Measurements from ENCODE around the gene OPALIN. TPM values are rescaled to one million over a fixed set of nuclear protein-coding genes. Genes with fewer than 3 reads are reported as not detected.
A peak's percentile ranks its signal among the peaks of the same experiment; 100 is the strongest.

Gene OPALIN
- total and polyA plus RNA-seq, 12 donors: not detected

- DNase-seq: no peak
- Histone ChIP-seq H3K9me3 (replicated peaks in 1 of 3) (no peaks in the 10 kb centered on the region), H3K27ac (no peak overlapping the region), H3K4me3 (no peak overlapping the region), H3K36me3 (replicated peaks in 1 of 2) (no peaks in the 10 kb centered on the region), H3K4me1 (replicated peaks in 1 of 2) (no peaks in the 10 kb centered on the region), H3K27me3 (peaks cover 6% of the 10 kb centered on the region)
- WGBS, 4 donors: 60 to 80% (median 73%) methylated on average over 2 of the region's 2 CpGs
- TF ChIP-seq POLR2A (IDR thresholded peaks at IDR 0.05) (no peak), CTCF (IDR thresholded peaks at IDR 0.05) (no peak)
- intact Hi-C loops (cut with DNase I): no loop called here
Measured at GRCh38 chr10:96387161-96387560, 28.4 kb upstream of the OPALIN start.

GRCh38 chr10:96384506-96384905 is 25.7 kb upstream of the OPALIN start:
- no peak for DNase-seq
- H3K4me3 ChIP-seq: no peak overlapping the region
- no peaks in the 10 kb centered on the region for H3K4me1 ChIP-seq (replicated peaks in 1 of 2)
- H3K27ac ChIP-seq: no peak overlapping the region
- TF ChIP-seq CTCF (IDR thresholded peaks at IDR 0.05) (no peak), POLR2A (IDR thresholded peaks at IDR 0.05) (no peak)
- no peaks in the 10 kb centered on the region for H3K36me3 ChIP-seq (replicated peaks in 1 of 2)
- no peaks in the 10 kb centered on the region for H3K9me3 ChIP-seq (replicated peaks in 1 of 3)
- intact Hi-C loops (cut with DNase I): no loop called here
- peaks cover 6% of the 10 kb centered on the region for H3K27me3 ChIP-seq
- 74 to 77% (median 75%) methylated on average over 8 to 25 of the region's 25 CpGs for WGBS, 4 donors

- no peak overlapping the region for H3K27ac ChIP-seq
- H3K9me3 ChIP-seq (replicated peaks in 1 of 3): no peaks in the 10 kb centered on the region
- H3K4me3 ChIP-seq: no peak overlapping the region
- TF ChIP-seq POLR2A (IDR thresholded peaks at IDR 0.05) (no peak), CTCF (IDR thresholded peaks at IDR 0.05) (no peak)
- DNase-seq: no peak
- H3K27me3 ChIP-seq: peaks cover 6% of the 10 kb centered on the region
- no peaks in the 10 kb centered on the region for H3K36me3 ChIP-seq (replicated peaks in 1 of 2)
- no peaks in the 10 kb centered on the region for H3K4me1 ChIP-seq (replicated peaks in 1 of 2)
- 84 to 96% (median 87%) methylated on average over 7 of the region's 7 CpGs for WGBS, 4 donors
- intact Hi-C loops (cut with DNase I): no loop called here
Measured at GRCh38 chr10:96380821-96381220, 22.0 kb upstream of the OPALIN start.

GRCh38 chr10:96379758-96380157 is 21.0 kb upstream of the OPALIN start:
- intact Hi-C loops (cut with DNase I): loop anchor here (5.0 to 10.0 kb wide), 3 partner anchors 125 to 835 kb away; partner anchors contain the start of gene TLL2 (in 1 of the 2)
- H3K27me3 ChIP-seq: peaks cover 6% of the 10 kb centered on the region
- H3K36me3 ChIP-seq (replicated peaks in 1 of 2): no peaks in the 10 kb centered on the region
- H3K4me3 ChIP-seq: no peak overlapping the region
- 60 to 67% (median 63%) methylated on average over 8 of the region's 8 CpGs for WGBS, 4 donors
- no peak overlapping the region for H3K27ac ChIP-seq
- no peaks in the 10 kb centered on the region for H3K9me3 ChIP-seq (replicated peaks in 1 of 3)
- TF ChIP-seq CTCF (IDR thresholded peaks at IDR 0.05): no peak
- TF ChIP-seq POLR2A (IDR thresholded peaks at IDR 0.05): no peak
- peaks cover 0 to 3% of the 10 kb centered on the region in 2 donors for H3K4me1 ChIP-seq (replicated peaks in 1 of 2)
- DNase-seq: peak in 2 of 7 donors; percentile 30 to 36
